ENCODE data around the gene C12orf76.

Gene C12orf76

DNA sequence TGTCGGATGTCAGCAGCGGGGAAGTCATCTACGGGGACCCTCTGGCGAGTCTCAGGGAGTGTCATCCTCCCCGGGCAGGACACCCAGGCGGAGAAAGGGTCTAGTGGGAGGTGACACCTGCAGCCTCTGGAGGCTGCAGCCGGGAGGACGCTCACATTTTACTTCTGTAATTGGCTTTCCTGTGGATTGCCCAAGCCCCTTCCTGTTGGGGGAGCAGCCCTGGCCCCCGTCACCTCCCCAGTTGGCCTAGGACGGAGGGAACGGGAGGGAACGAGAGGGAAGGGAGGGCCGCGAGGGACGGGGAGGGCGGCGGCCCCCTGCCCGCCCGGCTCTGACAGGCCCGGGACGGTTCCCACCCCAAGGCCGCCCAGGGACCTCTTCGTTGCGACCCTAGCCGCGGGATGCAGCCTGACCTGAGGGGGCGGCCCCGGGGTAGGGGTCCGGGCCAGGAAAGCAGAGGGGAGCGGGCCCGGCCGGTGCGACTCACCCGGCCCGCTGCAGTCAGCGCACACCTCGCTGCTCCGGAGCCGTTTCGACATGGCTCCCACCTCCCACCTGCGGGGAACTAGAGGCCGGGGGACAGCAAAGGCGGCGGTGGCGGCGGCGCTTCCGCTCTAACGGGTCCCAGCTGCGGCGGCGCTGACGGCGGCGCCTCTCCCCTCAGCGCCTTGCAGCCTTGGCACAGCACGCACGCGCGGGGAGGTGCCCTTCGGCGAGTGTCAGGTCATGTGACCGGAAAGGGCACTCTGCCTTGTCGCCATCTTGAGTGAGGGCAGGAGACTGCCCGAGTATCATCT lies 52.4 kb downstream of the C12orf76 start, which contains the start of gene GIT2:
Gene GIT2, minus strand, starts transcription at position 683 of the 797 bp plus-strand sequence. Its CDS starts 144 bp downstream, at position 539.
- peak; percentile 97 for DNase-seq (ENCODE audit: low spot score)

DNA sequence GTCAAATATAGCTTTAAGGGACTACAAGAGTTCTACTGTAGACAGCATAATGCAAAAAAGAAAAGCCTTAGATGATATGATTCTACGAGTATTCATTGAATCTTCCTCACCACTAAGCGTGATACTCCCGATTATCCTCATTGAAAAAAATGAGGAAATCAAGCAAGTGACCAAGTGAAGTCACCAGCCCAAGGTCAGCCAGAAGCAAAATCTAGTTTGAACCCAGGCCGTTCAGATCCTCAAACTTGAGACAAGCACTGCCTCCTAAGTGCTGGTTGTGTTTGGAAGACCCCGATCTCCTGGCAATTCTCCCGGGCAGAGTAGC lies 53.0 kb downstream of the C12orf76 start:
- no peak for DNase-seq (ENCODE audit: low spot score)

DNA sequence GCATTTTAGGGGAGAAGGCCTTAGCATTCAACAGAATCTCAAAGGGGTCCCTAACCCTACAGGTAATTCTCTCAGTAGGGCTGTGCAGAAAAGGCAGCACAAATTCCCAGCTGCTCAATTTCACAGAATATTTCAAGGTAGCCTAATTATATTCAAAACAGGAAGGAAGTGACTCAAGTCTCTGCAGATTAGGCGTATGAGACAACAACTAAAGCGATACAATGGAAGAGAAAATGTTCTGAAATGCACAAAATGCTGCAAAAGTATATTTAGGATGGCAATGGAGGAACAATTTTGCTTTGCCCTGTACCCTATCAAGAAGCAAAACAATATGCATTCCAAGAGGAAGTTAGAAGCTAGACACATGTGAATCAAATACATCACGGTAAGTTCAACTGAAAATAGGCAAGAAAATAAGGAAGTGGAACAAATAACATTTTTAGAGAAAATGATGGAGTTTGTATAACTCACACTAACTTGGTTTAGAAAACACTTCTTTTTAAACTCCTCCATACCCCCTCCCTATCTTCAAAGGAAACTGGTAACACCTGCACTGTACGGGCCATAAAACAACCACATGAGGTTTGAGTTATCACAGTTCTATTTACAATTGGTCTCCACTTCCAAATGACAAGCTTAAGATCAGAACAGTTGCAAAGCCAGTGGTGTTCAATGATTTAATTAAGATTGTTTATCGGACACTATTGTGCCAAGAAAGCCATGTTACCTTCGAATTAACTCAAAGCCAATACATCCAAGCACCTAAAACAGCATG lies 53.7 kb downstream of the C12orf76 start:
- no peak for DNase-seq (ENCODE audit: low spot score)

DNA sequence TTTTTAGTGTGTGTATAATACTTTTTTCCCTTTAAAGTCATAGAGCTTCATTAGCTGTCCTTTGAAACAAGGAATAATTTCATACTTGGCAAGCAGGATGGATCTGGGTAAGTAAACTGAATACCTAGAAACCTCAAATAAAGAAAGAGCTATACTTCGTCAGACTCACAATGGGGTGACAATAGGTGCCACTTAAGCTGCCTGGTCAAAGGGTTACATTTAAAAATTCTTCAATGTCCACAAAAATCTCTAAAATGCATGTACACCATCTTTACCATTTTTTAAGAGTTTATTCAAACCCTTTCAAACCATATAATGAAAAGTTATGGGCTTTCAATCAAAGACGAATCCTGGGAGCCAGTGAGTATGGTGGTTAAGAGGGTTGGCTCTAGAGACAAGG lies 55.2 kb downstream of the C12orf76 start:
- no peak for DNase-seq (ENCODE audit: low spot score)

DNA sequence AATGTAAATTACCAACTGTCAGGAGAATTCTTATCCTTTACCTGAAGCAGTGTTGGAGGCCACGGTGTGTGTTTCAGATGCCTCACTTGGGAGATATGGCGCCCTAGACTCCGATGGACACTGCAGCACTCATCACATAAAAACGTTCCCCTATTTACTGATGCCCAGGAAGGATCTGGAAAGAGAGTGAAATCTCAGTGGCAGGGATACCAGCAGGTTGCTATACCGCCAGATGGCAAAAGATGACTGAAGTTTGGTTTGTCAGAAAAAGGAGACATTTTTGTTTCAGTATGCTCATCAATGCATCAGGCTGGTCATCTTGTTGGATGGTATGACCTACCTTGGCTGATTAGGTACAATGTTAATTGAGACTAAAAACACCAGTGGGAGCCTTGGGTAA lies 56.7 kb downstream of the C12orf76 start:
- DNase-seq (ENCODE audit: low spot score), result no peak
